MM.1S (cell line): ENCODE results near the gene GTF2H1.
A peak's percentile ranks its signal among the peaks of the same experiment; 100 is the strongest.

ENCODE experiments used
- DNase-seq: peaks from one replicate; pipeline ENCODE4 v3.0.0-alpha.2; 2015
- H2AFZ ChIP-seq: fragments of 300-600 bp; sonication (generic); 2 replicates; pipeline ENCODE4 v1.6.0; 2016; ENCODE audit warnings: antibody characterized with exemption, low read length
- H3F3A ChIP-seq: fragments of 300-600 bp; sonication (generic); 2 replicates; pipeline ENCODE4 v1.6.1; 2016; ENCODE audit warnings: mild to moderate bottlenecking, antibody characterized with exemption, low read length, moderate library complexity, mixed read lengths; ENCODE audit not compliant: insufficient read depth
- H3K27ac ChIP-seq: fragments of 300-600 bp; sonication (generic); 2 replicates; pipeline ENCODE4 v1.5.1; 2016; ENCODE audit warnings: mild to moderate bottlenecking, low read length
- H3K27me3 ChIP-seq: fragments of 300-600 bp; sonication (generic); replicated peaks from 2 replicates; pipeline ENCODE4 v1.6.0; 2016; ENCODE audit warnings: low read length; ENCODE audit not compliant: insufficient read depth
- H3K36me3 ChIP-seq: fragments of 300-600 bp; sonication (generic); replicated peaks from 2 replicates; pipeline ENCODE4 v1.6.1; 2016; ENCODE audit warnings: mild to moderate bottlenecking, low read length, mixed read lengths; ENCODE audit not compliant: insufficient read depth
- H3K4me1 ChIP-seq: fragments of 300-600 bp; sonication (generic); 2 replicates; pipeline ENCODE4 v1.6.1; 2016; ENCODE audit warnings: low read length, mixed read lengths
- H3K4me2 ChIP-seq: fragments of 300-600 bp; sonication (generic); 2 replicates; pipeline ENCODE4 v1.6.0; 2016; ENCODE audit warnings: low read depth, low read length
- H3K4me3 ChIP-seq: fragments of 300-600 bp; sonication (generic); 2 replicates; pipeline ENCODE4 v1.5.1; 2016; ENCODE audit warnings: low read length, mixed read lengths
- H3K79me2 ChIP-seq: fragments of 300-600 bp; sonication (generic); 2 replicates; pipeline ENCODE4 v1.6.1; 2016; ENCODE audit warnings: mixed run types, low read length, mixed read lengths
- H3K9ac ChIP-seq: fragments of 300-600 bp; sonication (generic); 2 replicates; pipeline ENCODE4 v1.6.1; 2016; ENCODE audit warnings: low read length, mixed read lengths
- H3K9me2 ChIP-seq: fragments of 300-600 bp; sonication (generic); replicated peaks from 2 replicates; pipeline ENCODE4 v1.6.1; 2016; ENCODE audit warnings: mild to moderate bottlenecking, low read length, mixed read lengths; ENCODE audit not compliant: insufficient read depth
- H3K9me3 ChIP-seq: fragments of 300-600 bp; sonication (generic); replicated peaks from 2 replicates; pipeline ENCODE4 v1.6.1; 2016; ENCODE audit warnings: mild to moderate bottlenecking, low read length, mixed read lengths; ENCODE audit not compliant: insufficient read depth
- H4K20me1 ChIP-seq: fragments of 300-600 bp; sonication (generic); 2 replicates; pipeline ENCODE4 v1.6.1; 2016; ENCODE audit warnings: mild to moderate bottlenecking, low read length, moderate library complexity, mixed read lengths; ENCODE audit not compliant: insufficient read depth
- EZH2 ChIP-seq: fragments of 300-600 bp; sonication (generic); optimal IDR thresholded peaks from 2 replicates; pipeline ENCODE3; 2017; ENCODE audit warnings: low read depth, mild to moderate bottlenecking, antibody characterized with exemption, low read length, mixed read lengths
- EZH2phosphoT487 ChIP-seq: fragments of 300-600 bp; sonication (generic); IDR thresholded peaks from 2 replicates; pipeline ENCODE4 v1.6.1; 2018; ENCODE audit warnings: antibody characterized with exemption, low read length
- TF ChIP-seq, protein P1 (sequence below): fragments of 300-600 bp; sonication (generic); IDR thresholded peaks from 2 replicates; pipeline ENCODE4 v1.5.1; 2016; ENCODE audit warnings: antibody characterized with exemption, low read length, mixed read lengths

Gene GTF2H1

DNA sequence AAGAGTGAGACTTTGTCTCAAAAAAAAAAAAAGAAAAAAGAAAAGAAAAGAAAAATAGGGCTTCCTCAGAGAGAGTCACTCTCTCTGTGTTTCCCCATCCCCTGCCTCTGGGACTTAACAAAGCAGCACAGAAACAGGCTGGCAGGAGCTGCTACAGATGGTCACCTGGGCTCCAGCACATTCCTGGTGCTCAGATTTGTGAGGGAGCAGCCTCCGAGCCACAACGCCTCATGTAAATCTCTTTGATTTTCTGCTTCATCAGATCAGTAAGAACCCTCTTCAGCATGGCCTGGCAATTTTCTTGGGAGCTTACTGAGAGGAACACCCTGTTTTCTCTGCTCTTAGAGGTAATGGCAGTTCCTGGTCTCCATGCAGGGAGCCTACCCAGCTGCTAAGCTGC is 56.8 kb downstream of the GTF2H1 start:
- no peaks in the 10 kb centered on the region for H3K9me3 ChIP-seq
- no peak overlapping the region for H3K4me2 ChIP-seq
- no peaks in the 10 kb centered on the region for H3K27me3 ChIP-seq
- no peaks in the 10 kb centered on the region for H3K79me2 ChIP-seq
- H3K27ac ChIP-seq, result no peak overlapping the region
- peaks cover 17% of the 10 kb centered on the region for H3K4me1 ChIP-seq
- no peaks in the 10 kb centered on the region for H3K36me3 ChIP-seq
- TF ChIP-seq, protein P1, sequence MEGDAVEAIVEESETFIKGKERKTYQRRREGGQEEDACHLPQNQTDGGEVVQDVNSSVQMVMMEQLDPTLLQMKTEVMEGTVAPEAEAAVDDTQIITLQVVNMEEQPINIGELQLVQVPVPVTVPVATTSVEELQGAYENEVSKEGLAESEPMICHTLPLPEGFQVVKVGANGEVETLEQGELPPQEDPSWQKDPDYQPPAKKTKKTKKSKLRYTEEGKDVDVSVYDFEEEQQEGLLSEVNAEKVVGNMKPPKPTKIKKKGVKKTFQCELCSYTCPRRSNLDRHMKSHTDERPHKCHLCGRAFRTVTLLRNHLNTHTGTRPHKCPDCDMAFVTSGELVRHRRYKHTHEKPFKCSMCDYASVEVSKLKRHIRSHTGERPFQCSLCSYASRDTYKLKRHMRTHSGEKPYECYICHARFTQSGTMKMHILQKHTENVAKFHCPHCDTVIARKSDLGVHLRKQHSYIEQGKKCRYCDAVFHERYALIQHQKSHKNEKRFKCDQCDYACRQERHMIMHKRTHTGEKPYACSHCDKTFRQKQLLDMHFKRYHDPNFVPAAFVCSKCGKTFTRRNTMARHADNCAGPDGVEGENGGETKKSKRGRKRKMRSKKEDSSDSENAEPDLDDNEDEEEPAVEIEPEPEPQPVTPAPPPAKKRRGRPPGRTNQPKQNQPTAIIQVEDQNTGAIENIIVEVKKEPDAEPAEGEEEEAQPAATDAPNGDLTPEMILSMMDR, result no peak
- TF ChIP-seq EZH2, result no peak
- no peak for TF ChIP-seq EZH2phosphoT487
- no peak for DNase-seq
- H4K20me1 ChIP-seq, result no peaks in the 10 kb centered on the region
- H2AFZ ChIP-seq, result no peak overlapping the region
- H3F3A ChIP-seq, result peaks cover 16% of the 10 kb centered on the region
- no peak overlapping the region for H3K4me3 ChIP-seq
- H3K9me2 ChIP-seq, result no peaks in the 10 kb centered on the region
- H3K9ac ChIP-seq, result no peak overlapping the region

DNA sequence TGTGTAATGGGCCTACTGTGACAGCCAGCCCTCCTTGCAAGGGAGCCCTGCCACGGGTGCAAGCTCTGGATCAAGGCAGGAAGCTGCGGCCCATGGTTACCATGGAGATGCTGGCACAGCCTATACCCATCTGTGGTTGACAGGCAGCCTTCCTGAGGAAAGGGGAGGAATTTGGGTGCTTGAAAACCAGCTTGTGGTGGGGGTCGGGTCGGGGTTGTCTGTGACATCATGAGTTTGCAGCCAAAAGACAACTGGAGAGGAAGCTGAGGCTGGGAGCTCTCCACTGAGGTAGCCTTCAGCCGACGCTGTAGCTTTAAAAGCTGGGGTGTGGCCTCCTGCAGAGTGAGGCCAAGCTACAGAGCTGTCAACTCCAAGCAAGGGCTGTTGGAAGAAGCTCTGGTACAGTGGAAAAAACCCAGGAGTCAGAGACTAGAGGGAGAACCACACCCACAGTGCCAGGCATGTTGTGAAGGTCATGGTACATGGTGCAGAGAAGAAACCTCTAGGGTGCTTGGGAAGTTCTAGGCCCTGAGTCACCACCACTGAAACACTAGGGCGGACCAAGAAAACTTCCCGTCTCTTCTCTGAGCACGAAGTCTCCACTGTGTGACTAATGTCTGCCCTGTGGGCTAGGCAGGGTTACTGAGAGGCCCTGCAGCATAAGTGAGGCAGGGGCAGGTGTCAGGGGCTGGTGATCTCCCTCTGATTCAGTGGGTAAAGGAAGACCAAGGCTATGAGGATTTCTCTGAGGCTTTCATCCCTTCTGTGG is 61.2 kb downstream of the GTF2H1 start:
- Histone ChIP-seq H3K4me2 (peak overlapping the region; percentile 77), H3K9ac (peak overlapping the region; percentile 61), H3F3A (peaks cover 22% of the 10 kb centered on the region), H4K20me1 (no peaks in the 10 kb centered on the region), H3K4me1 (peaks cover 23% of the 10 kb centered on the region), H3K27me3 (no peaks in the 10 kb centered on the region), H3K4me3 (0 out of 2 replicates have a peak overlapping the region, but pooled peaks have one; percentile 2), H2AFZ (peak overlapping the region; percentile 82), H3K9me2 (no peaks in the 10 kb centered on the region), H3K9me3 (no peaks in the 10 kb centered on the region), H3K79me2 (no peaks in the 10 kb centered on the region), H3K27ac (peak overlapping the region; percentile 95), H3K36me3 (no peaks in the 10 kb centered on the region)
- TF ChIP-seq EZH2, result no peak
- TF ChIP-seq, protein P1, result no peak
- TF ChIP-seq EZH2phosphoT487, result no peak
- peak; percentile 8 for DNase-seq

DNA sequence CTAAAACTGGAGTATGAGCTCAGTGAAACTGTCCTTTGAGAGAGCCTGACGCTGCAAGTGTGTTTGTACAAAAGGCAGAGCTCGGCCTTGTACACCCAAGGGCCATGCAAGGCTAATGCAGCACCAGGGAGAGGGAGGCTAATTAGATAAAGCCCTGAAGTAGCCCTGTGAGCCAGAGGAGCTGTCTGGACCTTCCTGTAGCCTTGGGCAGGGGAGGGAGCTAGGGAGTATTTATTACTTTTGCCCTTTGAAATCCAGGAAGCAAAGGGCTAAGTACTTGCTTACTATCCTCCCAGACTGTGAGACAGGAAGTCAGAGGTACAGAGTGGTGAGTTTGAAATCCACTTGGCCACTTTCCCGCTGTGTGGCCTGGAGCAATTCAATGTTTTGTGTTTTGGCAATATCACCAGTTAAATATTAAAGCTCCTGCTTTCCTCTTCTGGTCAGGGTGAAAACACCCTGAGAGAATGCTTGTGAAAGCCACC is 61.8 kb downstream of the GTF2H1 start:
- Histone ChIP-seq H3F3A (peaks cover 22% of the 10 kb centered on the region), H3K4me2 (peak overlapping the region; percentile 77), H3K4me3 (no peak overlapping the region), H3K9ac (peak overlapping the region; percentile 61), H2AFZ (peak overlapping the region; percentile 82), H3K36me3 (no peaks in the 10 kb centered on the region), H3K79me2 (no peaks in the 10 kb centered on the region), H3K4me1 (peaks cover 23% of the 10 kb centered on the region), H3K27me3 (no peaks in the 10 kb centered on the region), H3K9me2 (no peaks in the 10 kb centered on the region), H3K9me3 (no peaks in the 10 kb centered on the region), H3K27ac (peak overlapping the region; percentile 95), H4K20me1 (no peaks in the 10 kb centered on the region)
- TF ChIP-seq EZH2phosphoT487, result no peak
- no peak for TF ChIP-seq EZH2
- TF ChIP-seq, protein P1, result no peak
- peak; percentile 79 for DNase-seq
